ENCODE results near the gene DPP4. TPM values are rescaled to one million over a fixed set of nuclear protein-coding genes. Genes with fewer than 3 reads are reported as not detected.

DPP4 gene
- 5.0 TPM for polyA plus RNA-seq (2013, experiment 1 of 2; ENCODE audit: insufficient read length)
- 4.7 TPM for polyA plus RNA-seq (2013, experiment 2 of 2; ENCODE audit: insufficient read length)

- no peak for DNase-seq
Observed at GRCh38 chr2:162073888-162074631, at the start of gene DPP4. DPP4 (minus strand) TSS chr2:162074215; CDS start chr2:162073981, 234 bp downstream.

GRCh38 chr2:162118166-162119031, 44.4 kb upstream of the DPP4 start:
- peak; percentile 81 for DNase-seq

- DNase-seq, result no peak
Observed at GRCh38 chr2:162116352-162116751, 42.3 kb upstream of the DPP4 start.

- DNase-seq, result no peak
Observed at GRCh38 chr2:162115076-162115475, 41.1 kb upstream of the DPP4 start.

GRCh38 chr2:162114271-162114670, 40.3 kb upstream of the DPP4 start:
- no peak for DNase-seq

GRCh38 chr2:162113776-162114168, 39.8 kb upstream of the DPP4 start:
- DNase-seq, result peak; percentile 81

GRCh38 chr2:162113088-162113775, 39.2 kb upstream of the DPP4 start:
- no peak for DNase-seq

GRCh38 chr2:162111958-162112850, 38.2 kb upstream of the DPP4 start:
- DNase-seq, result no peak

GRCh38 chr2:162107361-162107901, 33.4 kb upstream of the DPP4 start:
- no peak for DNase-seq

GRCh38 chr2:162106746-162107145, 32.7 kb upstream of the DPP4 start:
- DNase-seq, result no peak

GRCh38 chr2:162106146-162106551, 32.1 kb upstream of the DPP4 start:
- peak; percentile 55 for DNase-seq

- no peak for DNase-seq
Observed at GRCh38 chr2:162103443-162104009, 29.5 kb upstream of the DPP4 start.

- no peak for DNase-seq
Observed at GRCh38 chr2:162100579-162100978, 26.6 kb upstream of the DPP4 start.

GRCh38 chr2:162099836-162100235, 25.8 kb upstream of the DPP4 start:
- DNase-seq, result no peak

GRCh38 chr2:162092658-162093556, 18.9 kb upstream of the DPP4 start:
- DNase-seq, result peak; percentile 90

- DNase-seq, result no peak
Observed at GRCh38 chr2:162092008-162092390, 18.0 kb upstream of the DPP4 start.

GRCh38 chr2:162091325-162092007, 17.5 kb upstream of the DPP4 start:
- no peak for DNase-seq

GRCh38 chr2:162090109-162090508, 16.1 kb upstream of the DPP4 start:
- peak; percentile 40 for DNase-seq

GRCh38 chr2:162086904-162087303, 12.9 kb upstream of the DPP4 start:
- DNase-seq, result peak; percentile 53
